Measurements from ENCODE around the gene HEATR5A.
"Not testable (repeated sequence)": the region's sequence is repeated elsewhere in the genome, so short reads cannot be mapped to it uniquely, and the experiment has no call there.

The HEATR5A gene

GRCh38 chr14:31341280-31341679 is 79.1 kb downstream of the HEATR5A start:
- Mint-ChIP-seq H3K27me3 (ENCODE audit: low read depth) (no peaks in the 10 kb centered on the region), H3K9me3 (no peaks in the 10 kb centered on the region), H3K36me3 (ENCODE audit: low read depth) (peaks cover 5% of the 10 kb centered on the region)

GRCh38 chr14:31340297-31341063 is 79.9 kb downstream of the HEATR5A start:
- Mint-ChIP-seq H3K4me3 (no peak overlapping the region), H3K27ac (no peak overlapping the region), H3K9me3 (no peaks in the 10 kb centered on the region), H3K27me3 (ENCODE audit: low read depth) (no peaks in the 10 kb centered on the region), H3K4me1 (ENCODE audit: low read depth) (no peaks in the 10 kb centered on the region), H3K36me3 (ENCODE audit: low read depth) (peaks cover 4% of the 10 kb centered on the region)

More at GRCh38 chr14:31341280-31341679, 79.1 kb downstream of the HEATR5A start:
- H3K4me3 Mint-ChIP-seq = no peak overlapping the region
- no peak overlapping the region for H3K27ac Mint-ChIP-seq
- no peaks in the 10 kb centered on the region for H3K4me1 Mint-ChIP-seq (ENCODE audit: low read depth)

- Mint-ChIP-seq H3K4me3 (no peak overlapping the region), H3K9me3 (no peaks in the 10 kb centered on the region), H3K27ac (no peak overlapping the region), H3K36me3 (ENCODE audit: low read depth) (peaks cover 4% of the 10 kb centered on the region), H3K4me1 (ENCODE audit: low read depth) (no peaks in the 10 kb centered on the region), H3K27me3 (ENCODE audit: low read depth) (no peaks in the 10 kb centered on the region)
Measured at GRCh38 chr14:31339743-31340142, 80.6 kb downstream of the HEATR5A start.

DNA sequence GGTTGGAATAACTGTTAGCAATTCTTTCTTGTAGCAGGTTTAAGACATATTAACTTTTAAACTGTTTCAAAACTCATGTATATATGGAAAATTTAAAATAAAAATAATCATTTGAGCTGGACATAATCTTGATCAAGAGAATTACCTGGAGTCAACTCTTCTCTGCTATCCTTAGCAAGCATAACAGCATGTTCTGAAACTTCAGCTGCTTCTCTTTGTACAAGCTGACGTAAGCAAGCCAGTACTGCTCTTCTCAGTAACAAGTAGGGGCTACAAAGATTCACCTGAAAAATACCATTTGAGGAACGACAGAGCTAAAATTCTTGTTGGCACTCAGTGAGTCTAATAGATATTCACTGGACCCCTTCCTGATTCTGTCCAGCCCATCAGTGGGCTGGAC is 83.0 kb downstream of the HEATR5A start:
- Mint-ChIP-seq H3K4me1 (ENCODE audit: low read depth) (no peaks in the 10 kb centered on the region), H3K9me3 (peaks cover 1% of the 10 kb centered on the region), H3K36me3 (ENCODE audit: low read depth) (peaks cover 8% of the 10 kb centered on the region), H3K27ac (no peak overlapping the region), H3K4me3 (no peak overlapping the region), H3K27me3 (ENCODE audit: low read depth) (no peaks in the 10 kb centered on the region)

GRCh38 chr14:31336646-31337045 is 83.7 kb downstream of the HEATR5A start:
- Mint-ChIP-seq H3K4me1 (ENCODE audit: low read depth) (no peaks in the 10 kb centered on the region), H3K9me3 (peaks cover 8% of the 10 kb centered on the region), H3K4me3 (no peak overlapping the region), H3K27me3 (ENCODE audit: low read depth) (no peaks in the 10 kb centered on the region), H3K36me3 (ENCODE audit: low read depth) (peaks cover 14% of the 10 kb centered on the region), H3K27ac (no peak overlapping the region)

- H3K9me3 Mint-ChIP-seq = peaks cover 24% of the 10 kb centered on the region
Measured at GRCh38 chr14:31331395-31331794, 89.0 kb downstream of the HEATR5A start.

GRCh38 chr14:31329876-31330521 is 90.4 kb downstream of the HEATR5A start:
- not testable (repeated sequence) for H3K27me3 Mint-ChIP-seq (ENCODE audit: low read depth); H3K27ac Mint-ChIP-seq; H3K4me1 Mint-ChIP-seq (ENCODE audit: low read depth); H3K4me3 Mint-ChIP-seq
- H3K9me3 Mint-ChIP-seq = peaks cover 24% of the 10 kb centered on the region
- peaks cover 19% of the 10 kb centered on the region for H3K36me3 Mint-ChIP-seq (ENCODE audit: low read depth)

More at GRCh38 chr14:31331395-31331794, 89.0 kb downstream of the HEATR5A start:
- not testable (repeated sequence) for H3K4me3 Mint-ChIP-seq; H3K27ac Mint-ChIP-seq; H3K27me3 Mint-ChIP-seq (ENCODE audit: low read depth); H3K4me1 Mint-ChIP-seq (ENCODE audit: low read depth)
- peaks cover 20% of the 10 kb centered on the region for H3K36me3 Mint-ChIP-seq (ENCODE audit: low read depth)

- Mint-ChIP-seq H3K4me1 (ENCODE audit: low read depth) (no peaks in the 10 kb centered on the region), H3K27me3 (ENCODE audit: low read depth) (no peaks in the 10 kb centered on the region), H3K36me3 (ENCODE audit: low read depth) (peaks cover 5% of the 10 kb centered on the region), H3K4me3 (no peak overlapping the region), H3K27ac (no peak overlapping the region), H3K9me3 (peaks cover 11% of the 10 kb centered on the region)
Measured at GRCh38 chr14:31326111-31326510, 94.2 kb downstream of the HEATR5A start.

DNA sequence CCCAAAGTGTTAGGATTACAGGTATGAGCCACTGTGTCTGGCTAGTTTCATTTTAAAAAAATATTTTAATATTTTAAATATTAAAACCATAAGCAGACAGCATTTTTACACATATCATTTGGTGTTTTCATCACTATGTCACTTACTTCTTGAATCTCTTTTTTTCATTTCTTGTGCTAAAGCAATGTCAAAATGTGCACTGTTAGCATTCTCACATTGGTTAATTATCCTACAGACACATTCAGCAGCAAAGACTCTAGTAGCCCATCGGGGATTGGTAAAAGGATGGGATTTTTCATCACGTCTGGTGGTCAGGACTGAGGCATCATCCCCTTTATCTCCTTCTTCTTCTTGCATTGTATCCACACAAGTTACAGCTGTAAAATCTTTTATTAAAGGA is 96.9 kb downstream of the HEATR5A start:
- Mint-ChIP-seq H3K36me3 (ENCODE audit: low read depth) (peaks cover 2% of the 10 kb centered on the region), H3K9me3 (no peaks in the 10 kb centered on the region), H3K4me3 (no peak overlapping the region), H3K27me3 (ENCODE audit: low read depth) (no peaks in the 10 kb centered on the region), H3K27ac (no peak overlapping the region), H3K4me1 (ENCODE audit: low read depth) (no peaks in the 10 kb centered on the region)

DNA sequence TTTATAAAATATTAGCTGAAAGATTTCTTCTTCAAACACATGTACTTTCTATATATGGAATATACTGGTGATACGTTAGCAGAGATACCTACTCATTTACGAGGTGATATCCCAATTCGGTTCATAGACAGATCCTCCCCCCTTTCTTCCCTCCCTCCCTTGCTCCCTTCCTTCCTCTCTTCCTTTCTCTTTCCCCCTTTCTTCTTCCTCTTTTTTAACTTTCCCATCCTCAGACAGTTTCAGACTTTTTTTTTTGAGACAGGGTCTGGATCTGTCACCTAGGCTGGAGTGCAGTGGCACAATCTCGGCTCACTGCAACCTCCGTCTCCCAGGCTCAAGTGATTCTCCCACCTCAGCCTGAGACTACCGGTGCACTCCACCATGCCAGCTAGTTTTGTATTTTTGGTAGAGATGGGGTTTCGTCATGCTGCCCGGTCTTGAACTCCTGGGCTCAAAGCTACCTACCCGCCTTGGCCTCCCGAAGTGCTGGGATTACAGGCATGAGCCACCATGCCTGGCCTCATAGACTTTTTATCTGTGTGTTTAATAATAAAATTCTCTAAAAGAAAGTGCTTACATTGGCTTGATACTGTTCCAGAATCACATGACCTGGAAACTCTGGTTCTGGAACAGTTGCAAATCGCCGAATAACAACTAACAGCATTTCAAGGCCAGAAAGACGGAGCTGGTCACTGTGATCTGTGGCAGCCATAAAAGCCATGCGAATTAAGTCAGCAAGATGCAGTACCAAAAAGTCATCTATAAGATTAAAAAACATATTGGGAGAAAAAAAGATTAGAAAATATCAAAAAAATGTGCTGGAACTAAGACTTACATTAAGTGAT is 99.2 kb downstream of the HEATR5A start:
- H3K4me1 Mint-ChIP-seq (ENCODE audit: low read depth) = no peaks in the 10 kb centered on the region
- no peaks in the 10 kb centered on the region for H3K9me3 Mint-ChIP-seq
- H3K36me3 Mint-ChIP-seq (ENCODE audit: low read depth) = no peaks in the 10 kb centered on the region
- no peaks in the 10 kb centered on the region for H3K27me3 Mint-ChIP-seq (ENCODE audit: low read depth)
- no peak overlapping the region for H3K4me3 Mint-ChIP-seq
- no peak overlapping the region for H3K27ac Mint-ChIP-seq

- Mint-ChIP-seq H3K4me3 (no peak overlapping the region), H3K4me1 (ENCODE audit: low read depth) (no peaks in the 10 kb centered on the region), H3K9me3 (no peaks in the 10 kb centered on the region), H3K27me3 (ENCODE audit: low read depth) (no peaks in the 10 kb centered on the region), H3K36me3 (ENCODE audit: low read depth) (no peaks in the 10 kb centered on the region), H3K27ac (no peak overlapping the region)
Measured at GRCh38 chr14:31320216-31320615, 100.1 kb downstream of the HEATR5A start.

DNA sequence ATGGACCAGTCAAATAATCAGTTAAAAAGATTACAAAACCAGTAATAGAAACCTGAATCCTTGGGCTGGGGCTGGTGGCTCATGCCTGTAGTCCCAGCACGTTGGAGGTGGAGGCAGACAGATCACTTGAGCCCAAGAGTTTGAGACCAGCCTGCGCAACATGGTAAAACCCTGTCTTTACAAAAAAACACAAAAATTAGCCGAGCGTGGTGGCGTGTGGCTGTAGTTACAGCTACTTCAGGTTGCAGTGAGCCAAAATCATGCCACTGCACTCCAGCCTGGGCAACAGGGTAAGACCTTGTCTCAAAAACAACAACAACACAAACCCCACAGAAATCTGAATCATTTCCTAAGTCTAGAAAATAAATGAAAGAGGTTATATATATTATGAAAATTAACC is 100.6 kb downstream of the HEATR5A start:
- Mint-ChIP-seq H3K27me3 (ENCODE audit: low read depth) (no peaks in the 10 kb centered on the region), H3K4me3 (no peak overlapping the region), H3K4me1 (ENCODE audit: low read depth) (no peaks in the 10 kb centered on the region), H3K36me3 (ENCODE audit: low read depth) (no peaks in the 10 kb centered on the region), H3K9me3 (no peaks in the 10 kb centered on the region), H3K27ac (no peak overlapping the region)

DNA sequence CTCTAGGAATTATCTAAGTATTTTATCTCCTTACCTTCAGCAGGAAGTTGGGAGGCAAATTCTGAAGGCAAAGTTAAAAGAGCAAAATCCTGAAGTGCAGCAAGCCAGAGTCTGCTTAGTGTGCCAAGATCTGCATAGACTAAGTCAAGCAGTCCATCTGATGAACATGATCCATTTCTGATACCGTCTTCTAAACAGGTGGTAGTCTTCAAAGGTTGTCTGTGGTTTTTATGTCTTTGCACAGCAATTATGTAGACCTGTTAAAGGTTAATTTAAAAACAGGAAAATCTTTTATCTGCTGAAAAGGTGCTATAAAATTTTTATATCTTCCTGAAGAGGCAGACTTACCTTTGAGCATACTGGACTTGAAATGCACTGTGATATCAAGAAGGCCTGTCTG is 107.4 kb downstream of the HEATR5A start:
- Mint-ChIP-seq H3K4me1 (ENCODE audit: low read depth) (no peaks in the 10 kb centered on the region), H3K27me3 (ENCODE audit: low read depth) (no peaks in the 10 kb centered on the region), H3K36me3 (ENCODE audit: low read depth) (peaks cover 14% of the 10 kb centered on the region), H3K4me3 (no peak overlapping the region), H3K27ac (no peak overlapping the region), H3K9me3 (no peaks in the 10 kb centered on the region)

DNA sequence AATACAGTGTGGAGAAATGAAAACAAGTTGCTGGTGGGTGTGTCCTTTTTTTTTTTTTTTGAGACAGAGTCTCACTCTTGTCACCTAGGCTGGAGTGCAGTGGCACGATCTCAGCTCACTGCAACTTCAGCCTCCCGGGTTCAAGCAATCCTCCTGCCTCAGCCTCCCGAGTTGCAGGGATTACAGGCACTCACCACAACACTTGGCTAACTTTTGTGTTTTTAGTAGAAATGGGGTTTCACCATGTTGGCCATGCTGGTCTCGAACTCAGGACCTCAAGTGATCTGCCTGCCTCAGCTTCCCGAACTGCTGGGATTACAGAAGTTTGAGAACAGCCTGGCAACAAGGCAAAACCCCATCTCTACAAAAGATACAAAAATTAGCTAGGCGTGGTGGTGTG is 108.0 kb downstream of the HEATR5A start:
- not testable (repeated sequence) for H3K4me1 Mint-ChIP-seq (ENCODE audit: low read depth); H3K27ac Mint-ChIP-seq; H3K9me3 Mint-ChIP-seq; H3K4me3 Mint-ChIP-seq; H3K27me3 Mint-ChIP-seq (ENCODE audit: low read depth)
- peaks cover 14% of the 10 kb centered on the region for H3K36me3 Mint-ChIP-seq (ENCODE audit: low read depth)

GRCh38 chr14:31307618-31308017 is 112.7 kb downstream of the HEATR5A start:
- Mint-ChIP-seq H3K4me3 (no peak overlapping the region), H3K9me3 (no peaks in the 10 kb centered on the region), H3K36me3 (ENCODE audit: low read depth) (peaks cover 12% of the 10 kb centered on the region)

More at GRCh38 chr14:31307618-31308017, 112.7 kb downstream of the HEATR5A start:
- H3K27me3 Mint-ChIP-seq (ENCODE audit: low read depth) = no peaks in the 10 kb centered on the region
- H3K27ac Mint-ChIP-seq = no peak overlapping the region
- H3K4me1 Mint-ChIP-seq (ENCODE audit: low read depth) = no peaks in the 10 kb centered on the region
